ENCODE data around the gene LRRC74B.

LRRC74B gene

GRCh38 chr22:21074102-21074715 lies 28.5 kb downstream of the LRRC74B start:
- TF ChIP-seq CTCF (IDR thresholded peaks at IDR 0.05) = no peak
- no peak for TF ChIP-seq ZFX (IDR thresholded peaks at IDR 0.05; ENCODE audit: borderline replicate concordance)
- no peak overlapping the region for H3K27ac ChIP-seq

GRCh38 chr22:21075516-21076138 lies 29.9 kb downstream of the LRRC74B start:
- no peak for TF ChIP-seq ZFX (IDR thresholded peaks at IDR 0.05; ENCODE audit: borderline replicate concordance)
- no peak for TF ChIP-seq CTCF (IDR thresholded peaks at IDR 0.05)
- no peak overlapping the region for H3K27ac ChIP-seq

- H3K27ac ChIP-seq = no peak overlapping the region
- TF ChIP-seq CTCF (IDR thresholded peaks at IDR 0.05) (no peak), ZFX (IDR thresholded peaks at IDR 0.05; ENCODE audit: borderline replicate concordance) (no peak)
These were observed 31.3 kb downstream of the LRRC74B start for GRCh38 chr22:21076912-21077625.

- TF ChIP-seq CTCF (IDR thresholded peaks at IDR 0.05) (no peak), ZFX (IDR thresholded peaks at IDR 0.05; ENCODE audit: borderline replicate concordance) (no peak)
- no peak overlapping the region for H3K27ac ChIP-seq
These were observed 32.2 kb downstream of the LRRC74B start for GRCh38 chr22:21077884-21078508.

- TF ChIP-seq ZFX (IDR thresholded peaks at IDR 0.05; ENCODE audit: borderline replicate concordance) (no peak), CTCF (IDR thresholded peaks at IDR 0.05) (no peak)
- no peak overlapping the region for H3K27ac ChIP-seq
These were observed 33.2 kb downstream of the LRRC74B start for GRCh38 chr22:21078916-21079315.

- TF ChIP-seq CTCF (IDR thresholded peaks at IDR 0.05) (no peak), ZFX (IDR thresholded peaks at IDR 0.05; ENCODE audit: borderline replicate concordance) (no peak)
- no peak overlapping the region for H3K27ac ChIP-seq
These were observed 33.7 kb downstream of the LRRC74B start for GRCh38 chr22:21079493-21079892.

All from 22Rv1 (cell line).